HepG2 (cell line): ENCODE results near the gene HAPLN2. TPM values are rescaled to one million over a fixed set of nuclear protein-coding genes. Genes with fewer than 3 reads are reported as not detected.

Source experiments
- ATAC-seq: fragments of 200-7000 bp; cut with Tn5 transposase; 3 replicates; pipeline ENCODE4 v1.9.1; 2020; ENCODE audit warnings: mild to moderate bottlenecking, moderate library complexity
- BruUV-seq: library from RNA; stranded (reverse); fragments of 400-500 nt; replicated peaks from 2 replicates; lab custom pipeline; 2021; lab: Mats Ljungman, UMichigan
- CTCF ChIA-PET: fragments of 300-600 bp; formaldehyde crosslinking; extraction: SDS; loops from one replicate; lab custom pipeline; 2021; ENCODE audit warnings: low total read pairs, inconsistent platforms, low intra/inter-chr PET ratio; lab: Yijun Ruan, JAX
- POLR2A ChIA-PET: fragments of 350-600 bp; sonication (Branson Sonifier 250); formaldehyde crosslinking; loops from one replicate; lab custom pipeline; 2020; ENCODE audit warnings: antibody characterized with exemption, inconsistent platforms; lab: Yijun Ruan, JAX
- DNase-seq: peaks from one replicate; pipeline ENCODE4 v3.0.0-alpha.2; 2015; ENCODE audit warnings: low spot score
- FAIRE-seq: peaks from 3 replicates; lab custom pipeline; 2011; peaks lifted over from hg19 to GRCh38; lab: Jason Lieb, UNC
- H2AFZ ChIP-seq: one replicate; pipeline ENCODE4 v1.6.1; 2011; ENCODE audit warnings: low read length, inconsistent platforms
- H3K27ac ChIP-seq: fragments of 300-600 bp; 3 replicates; pipeline ENCODE4 v1.8.0; 2011; ENCODE audit warnings: mixed run types, mild to moderate bottlenecking, mixed read lengths, low read length, inconsistent platforms; ENCODE audit not compliant: insufficient read depth; ENCODE audit errors: extremely low read length
- H3K27me3 ChIP-seq, 2 experiments: fragments of 200-600 bp in 1 of 2; 2 replicates in 1 of 2; 3 replicates in 1 of 2; pipeline versions ENCODE4 v1.6.0 to v1.8.0; 2011; ENCODE audit warnings: low read length in 2 of 2, mild to moderate bottlenecking in 2 of 2, moderate library complexity in 2 of 2, inconsistent platforms in 1 of 2; ENCODE audit not compliant: insufficient read depth in 2 of 2, control insufficient read depth in 1 of 2
- H3K36me3 ChIP-seq, 2 experiments: fragments of 200-600 bp in 1 of 2; replicated peaks in 1 of 2; 2 replicates in 1 of 2; 3 replicates in 1 of 2; pipeline versions ENCODE4 v1.5.1 to v1.8.0; 2011; ENCODE audit warnings: low read length in 2 of 2, inconsistent platforms in 1 of 2; ENCODE audit not compliant: insufficient read depth in 2 of 2, control insufficient read depth in 1 of 2
- H3K4me1 ChIP-seq: 2 replicates; pipeline ENCODE4 v1.5.1; 2012; ENCODE audit warnings: low read length, inconsistent platforms; ENCODE audit not compliant: insufficient read depth
- H3K4me2 ChIP-seq: 2 replicates; pipeline ENCODE4 v1.6.0; 2011; ENCODE audit warnings: low read depth, low read length, inconsistent platforms
- H3K4me3 ChIP-seq, 3 experiments: fragments of 200-600 bp in 1 of 3; sonication (generic), shearing (Covaris generic) in 1 of 3; replicated peaks in 1 of 3; 2 replicates each; pipeline ENCODE4 v1.5.1; 2011 to 2016; ENCODE audit warnings: low read length in 3 of 3, inconsistent platforms in 2 of 3, low read depth in 2 of 3, mild to moderate bottlenecking in 2 of 3, control low read depth in 1 of 3, mixed read lengths in 1 of 3; ENCODE audit not compliant: insufficient read depth in 1 of 3
- H3K79me2 ChIP-seq: one replicate; pipeline ENCODE4 v1.6.1; 2011; ENCODE audit warnings: low read length, inconsistent platforms; ENCODE audit not compliant: insufficient read depth
- H3K9ac ChIP-seq: 2 replicates; pipeline ENCODE4 v1.6.0; 2011; ENCODE audit warnings: mild to moderate bottlenecking, low read depth, low read length, inconsistent platforms; ENCODE audit not compliant: insufficient read depth
- H3K9me3 ChIP-seq: 2 replicates; pipeline ENCODE4 v1.5.1; 2012; ENCODE audit warnings: mild to moderate bottlenecking, low read length
- H4K20me1 ChIP-seq: 2 replicates; pipeline ENCODE4 v1.6.0; 2011; ENCODE audit warnings: inconsistent platforms, mild to moderate bottlenecking, low read length, moderate library complexity; ENCODE audit not compliant: insufficient read depth
- AGO2 ChIP-seq: fragments of 200-400 bp; formaldehyde crosslinking; optimal IDR thresholded peaks from 2 replicates; pipeline ENCODE3; 2017; ENCODE audit warnings: mild to moderate bottlenecking, low read depth, low read length, moderate library complexity
- AHDC1 ChIP-seq: sonication (generic); formaldehyde crosslinking; IDR thresholded peaks from 2 replicates; pipeline ENCODE4 v1.5.1; 2020; ENCODE audit warnings: mild to moderate bottlenecking, missing genetic modification reagents, borderline replicate concordance
- AKAP8 ChIP-seq: sonication (generic); formaldehyde crosslinking; IDR thresholded peaks from 2 replicates; pipeline ENCODE4 v1.5.1; 2020; ENCODE audit warnings: mild to moderate bottlenecking, missing genetic modification reagents
- HNF4G ChIP-seq, 2 experiments: sonication (generic) in 1 of 2; formaldehyde crosslinking in 1 of 2; IDR thresholded peaks; 2 replicates each; pipeline versions ENCODE4 v1.4.0 to v1.6.1; 2011 to 2020; ENCODE audit warnings: borderline replicate concordance in 2 of 2, low read depth in 2 of 2, mild to moderate bottlenecking in 2 of 2, low read length in 1 of 2, missing genetic modification reagents in 1 of 2, moderate library complexity in 1 of 2
- HNRNPL ChIP-seq: fragments of 200-400 bp; formaldehyde crosslinking; IDR thresholded peaks from 2 replicates; pipeline ENCODE4 v1.6.1; 2017; ENCODE audit warnings: mild to moderate bottlenecking, low read depth, low read length
- MZF1 ChIP-seq: sonication (generic); formaldehyde crosslinking; IDR thresholded peaks from 2 replicates; pipeline ENCODE4 v1.8.1; 2023; ENCODE audit warnings: mild to moderate bottlenecking, missing genetic modification reagents, borderline replicate concordance
- POLR2A ChIP-seq, 2 experiments: IDR thresholded peaks; 2 replicates each; pipeline ENCODE4 v1.6.1; 2011; ENCODE audit warnings: low read depth in 2 of 2, low read length in 2 of 2, mild to moderate bottlenecking in 1 of 2, moderate library complexity in 1 of 2; ENCODE audit not compliant: insufficient read depth in 1 of 2
- POLR2AphosphoS2 ChIP-seq: IDR thresholded peaks from 2 replicates; pipeline ENCODE4 v1.6.1; 2011; ENCODE audit warnings: low read depth, low read length, improper control_type of control experiment
- ZBTB38 ChIP-seq: sonication (generic); formaldehyde crosslinking; IDR thresholded peaks from 2 replicates; pipeline ENCODE4 v1.5.1; 2020; ENCODE audit warnings: mild to moderate bottlenecking, missing genetic modification reagents
- ZNF253 ChIP-seq: sonication (generic); formaldehyde crosslinking; IDR thresholded peaks from 2 replicates; pipeline ENCODE4 v1.8.0; 2022; ENCODE audit warnings: mild to moderate bottlenecking, missing genetic modification reagents, borderline replicate concordance
- ZNF292 ChIP-seq: sonication (generic); formaldehyde crosslinking; IDR thresholded peaks from 2 replicates; pipeline ENCODE4 v1.8.1; 2022; ENCODE audit warnings: mild to moderate bottlenecking, low read depth, missing genetic modification reagents, borderline replicate concordance
- ZNF34 ChIP-seq: sonication (generic); formaldehyde crosslinking; IDR thresholded peaks from 2 replicates; pipeline ENCODE4 v1.4.0; 2020; ENCODE audit warnings: mild to moderate bottlenecking, missing genetic modification reagents, borderline replicate concordance
- ZNF562 ChIP-seq: sonication (generic); formaldehyde crosslinking; IDR thresholded peaks from 2 replicates; pipeline ENCODE4 v1.8.0; 2022; ENCODE audit warnings: missing genetic modification reagents, borderline replicate concordance
- ZNF777 ChIP-seq: sonication (generic); formaldehyde crosslinking; IDR thresholded peaks from 2 replicates; pipeline ENCODE4 v1.4.0; 2020; ENCODE audit warnings: missing genetic modification reagents
- ZSCAN9 ChIP-seq: IDR thresholded peaks from 2 replicates; pipeline ENCODE4 v1.6.1; 2016; ENCODE audit warnings: borderline replicate concordance
- WGBS: methylation state at CpG from one replicate; pipeline ENCODE4 v1.1.6; 2017; ENCODE audit warnings: low lambda C conversion rate; 5-methylcytosine and 5-hydroxymethylcytosine counted together
- in situ Hi-C: cut with HindIII; loops from 2 replicates; pipeline ENCODE4 v1.10.0; 2017; ENCODE audit warnings: low pct_unique_long_range_greater_than_20kb; ENCODE audit not compliant: extremely low pct_ligation_motif_present
- intact Hi-C: fragments of 100-400 bp; cut with micrococcal nuclease; formaldehyde crosslinking; loops from one replicate; pipeline ENCODE4 v1.10.0; 2022; ENCODE audit not compliant: unreplicated experiment
- polyA plus RNA-seq, 8 experiments: library from polyadenylated mRNA; depleted of rRNA in 3 of 8; stranded (reverse) in 7 of 8; unstranded in 1 of 8; fragments of >200 nt; fragmentation: Illumina TruSeq in 4 of 8; extraction: Trizol in 4 of 8; gene quantifications; 2 replicates each; pipeline versions ENCODE4 v1.2.1 to v1.2.3, GENCODE V29; 2011 to 2016; ENCODE audit warnings: low read depth in 4 of 8, missing spikeins in 1 of 8, mixed read lengths in 1 of 8; ENCODE audit not compliant: insufficient read depth in 1 of 8
- total RNA-seq, 5 experiments: library from RNA; depleted of rRNA; stranded (reverse); fragments of >200 nt; fragmentation: Illumina TruSeq; extraction: Trizol; gene quantifications; 2 replicates each; pipeline ENCODE4 v1.2.3, GENCODE V29; 2016; ENCODE audit warnings: low read depth in 1 of 5
- TF ChIP-seq, protein P1 (sequence below): sonication (generic); formaldehyde crosslinking; IDR thresholded peaks from 2 replicates; pipeline ENCODE4 v1.8.0; 2022; ENCODE audit warnings: missing genetic modification reagents, mild to moderate bottlenecking, borderline replicate concordance
- TF ChIP-seq, protein P2 (sequence below): sonication (generic); formaldehyde crosslinking; IDR thresholded peaks from 2 replicates; pipeline ENCODE4 v1.4.0; 2020; ENCODE audit warnings: mild to moderate bottlenecking, missing genetic modification reagents

HAPLN2 gene
- total and polyA plus RNA-seq, 2 of the 13 experiments (the other 11 are each of a cell fraction or from before 2014, with no cell fraction given) = not detected

DNA sequence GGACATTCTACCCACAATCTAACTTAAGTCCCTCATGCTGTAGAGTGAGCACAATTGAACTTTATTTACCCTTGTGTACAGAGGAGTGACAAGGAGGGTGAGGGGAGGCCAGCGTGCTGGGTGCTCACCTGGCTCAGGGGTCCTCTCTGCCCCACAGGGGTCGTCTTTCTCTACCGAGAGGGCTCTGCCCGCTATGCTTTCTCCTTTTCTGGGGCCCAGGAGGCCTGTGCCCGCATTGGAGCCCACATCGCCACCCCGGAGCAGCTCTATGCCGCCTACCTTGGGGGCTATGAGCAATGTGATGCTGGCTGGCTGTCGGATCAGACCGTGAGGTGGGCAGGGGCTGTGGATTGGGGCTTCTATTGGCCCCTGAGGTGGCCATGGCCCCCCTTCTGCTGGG is 28.1 kb downstream of the HAPLN2 start (continued):
- TF ChIP-seq MZF1 (no peak), POLR2A (IDR thresholded peaks at IDR 0.05; ENCODE audit: insufficient read depth in 1 of 2, low read depth in 2 of 2, low read length in 2 of 2) (peak in 1 of 2 experiments; percentile 2; a peak in 1 of 4 replicates), ZSCAN9 (CRISPR knock-in tag) (no peak), ZNF253 (no peak), ZNF562 (no peak), ZNF292 (no peak), AGO2 (peak; percentile 71), HNF4G (IDR thresholded peaks at IDR 0.05; ENCODE audit: borderline replicate concordance, low read depth, low read length) (no peak), HNF4G (CRISPR knock-in tag; IDR thresholded peaks at IDR 0.05; ENCODE audit: borderline replicate concordance, low read depth) (no peak)
- TF ChIP-seq, protein P1, sequence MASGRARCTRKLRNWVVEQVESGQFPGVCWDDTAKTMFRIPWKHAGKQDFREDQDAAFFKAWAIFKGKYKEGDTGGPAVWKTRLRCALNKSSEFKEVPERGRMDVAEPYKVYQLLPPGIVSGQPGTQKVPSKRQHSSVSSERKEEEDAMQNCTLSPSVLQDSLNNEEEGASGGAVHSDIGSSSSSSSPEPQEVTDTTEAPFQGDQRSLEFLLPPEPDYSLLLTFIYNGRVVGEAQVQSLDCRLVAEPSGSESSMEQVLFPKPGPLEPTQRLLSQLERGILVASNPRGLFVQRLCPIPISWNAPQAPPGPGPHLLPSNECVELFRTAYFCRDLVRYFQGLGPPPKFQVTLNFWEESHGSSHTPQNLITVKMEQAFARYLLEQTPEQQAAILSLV (CRISPR knock-in tag) = no peak

DNA sequence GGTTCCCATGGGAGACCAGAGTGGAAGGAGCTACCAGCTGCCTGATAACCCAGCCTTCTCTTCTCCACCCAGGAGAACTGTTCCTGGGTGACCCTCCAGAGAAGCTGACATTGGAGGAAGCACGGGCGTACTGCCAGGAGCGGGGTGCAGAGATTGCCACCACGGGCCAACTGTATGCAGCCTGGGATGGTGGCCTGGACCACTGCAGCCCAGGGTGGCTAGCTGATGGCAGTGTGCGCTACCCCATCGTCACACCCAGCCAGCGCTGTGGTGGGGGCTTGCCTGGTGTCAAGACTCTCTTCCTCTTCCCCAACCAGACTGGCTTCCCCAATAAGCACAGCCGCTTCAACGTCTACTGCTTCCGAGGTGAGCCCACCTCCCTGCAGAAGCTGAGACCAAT is 29.3 kb downstream of the HAPLN2 start:
- no peaks in the 10 kb centered on the region for H3K79me2 ChIP-seq
- in situ Hi-C loops = no loop called here
- BruUV-seq = no TSS peak
- H3K27ac ChIP-seq = no peak overlapping the region
- 89% methylated on average over 4 of the region's 10 CpGs for WGBS
- ChIA-PET POLR2A (interaction anchor here (0.7 to 1.3 kb wide), 3 partner anchors 10 to 104 kb away, joined by 3 to 4 read pairs (median 4); no protein-coding TSS in a partner anchor), CTCF (no interaction called here)
- H3K27me3 ChIP-seq = no peaks in the 10 kb centered on the region
- H3K4me1 ChIP-seq = no peaks in the 10 kb centered on the region
- H3K9ac ChIP-seq = no peak overlapping the region
- no peak overlapping the region for H3K4me2 ChIP-seq
- FAIRE-seq = no peak
- no peak overlapping the region for H2AFZ ChIP-seq
- H4K20me1 ChIP-seq = peaks cover 62% of the 10 kb centered on the region
- H3K9me3 ChIP-seq = no peaks in the 10 kb centered on the region
- ATAC-seq = no peak
- DNase-seq = no peak
- intact Hi-C loops = no loop called here
- H3K36me3 ChIP-seq = peaks cover 0 to 7% of the 10 kb centered on the region in 2 experiments; a peak in 2 of 5 replicates
- no peak overlapping the region for H3K4me3 ChIP-seq
- TF ChIP-seq POLR2A (IDR thresholded peaks at IDR 0.05; ENCODE audit: insufficient read depth in 1 of 2, low read depth in 2 of 2, low read length in 2 of 2) (0 out of 4 replicates have a peak, but pooled peaks of 1 of the 2 experiments have one; percentile 27), ZBTB38 (no peak), ZNF34 (no peak), HNRNPL (no peak), ZNF777 (no peak), AHDC1 (CRISPR knock-in tag) (no peak), AKAP8 (CRISPR knock-in tag) (peak; percentile 34; the same call in 1 of the 2 replicates), POLR2AphosphoS2 (no peak)
- TF ChIP-seq, protein P2, sequence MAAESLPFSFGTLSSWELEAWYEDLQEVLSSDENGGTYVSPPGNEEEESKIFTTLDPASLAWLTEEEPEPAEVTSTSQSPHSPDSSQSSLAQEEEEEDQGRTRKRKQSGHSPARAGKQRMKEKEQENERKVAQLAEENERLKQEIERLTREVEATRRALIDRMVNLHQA (CRISPR knock-in tag) = no peak
